Trophoblast cell (in vitro differentiated cells and primary cell): ENCODE measurements around the gene TBCA.

Experiments used
- DNase-seq, 2 donors: peaks; one replicate each; pipeline ENCODE4 v3.0.0-alpha.2; 2016
- H2AFZ ChIP-seq: 2 replicates; pipeline ENCODE4 v1.6.1; 2013; ENCODE audit warnings: low read length, moderate library complexity, mild to moderate bottlenecking; ENCODE audit not compliant: insufficient read depth, poor library complexity
- H2AK5ac ChIP-seq: 2 replicates; pipeline ENCODE4 v1.6.1; 2013; ENCODE audit warnings: mild to moderate bottlenecking, low read length
- H2BK120ac ChIP-seq: 2 replicates; pipeline ENCODE4 v1.6.1; 2013; ENCODE audit warnings: low read length, mild to moderate bottlenecking, moderate library complexity; ENCODE audit not compliant: insufficient read depth, poor library complexity
- H2BK12ac ChIP-seq: 2 replicates; pipeline ENCODE4 v1.6.1; 2013; ENCODE audit warnings: mild to moderate bottlenecking, low read length, moderate library complexity
- H2BK5ac ChIP-seq: 2 replicates; pipeline ENCODE4 v1.6.1; 2013; ENCODE audit warnings: low read length, low read depth, moderate library complexity, mild to moderate bottlenecking; ENCODE audit not compliant: poor library complexity
- H3K14ac ChIP-seq: 2 replicates; pipeline ENCODE4 v1.6.1; 2013; ENCODE audit warnings: mild to moderate bottlenecking, low read length
- H3K18ac ChIP-seq: 2 replicates; pipeline ENCODE4 v1.6.1; 2013; ENCODE audit warnings: mild to moderate bottlenecking, low read length
- H3K23ac ChIP-seq: 2 replicates; pipeline ENCODE4 v1.6.1; 2013; ENCODE audit warnings: low read length
- H3K27ac ChIP-seq: 2 replicates; pipeline ENCODE4 v1.5.1; 2013; ENCODE audit warnings: low read depth, mild to moderate bottlenecking, inconsistent platforms, low read length, moderate library complexity
- H3K27me3 ChIP-seq: 2 replicates; pipeline ENCODE4 v1.6.1; 2013; ENCODE audit warnings: inconsistent platforms, mild to moderate bottlenecking, low read length, moderate library complexity; ENCODE audit not compliant: insufficient read depth
- H3K36me3 ChIP-seq, 2 experiments: 1 replicate in 1 of 2; 2 replicates in 1 of 2; pipeline ENCODE4 v1.6.1; 2013; ENCODE audit warnings: low read length in 2 of 2, mild to moderate bottlenecking in 2 of 2, moderate library complexity in 1 of 2; ENCODE audit not compliant: insufficient read depth in 2 of 2, control insufficient read depth in 1 of 2
- H3K4ac ChIP-seq: 2 replicates; pipeline ENCODE4 v1.6.1; 2013; ENCODE audit warnings: low read depth, mild to moderate bottlenecking, low read length, moderate library complexity
- H3K4me1 ChIP-seq, 2 experiments: 1 replicate in 1 of 2; 2 replicates in 1 of 2; pipeline ENCODE4 v1.6.1; 2013; ENCODE audit warnings: low read length in 2 of 2, mild to moderate bottlenecking in 2 of 2, moderate library complexity in 1 of 2; ENCODE audit not compliant: insufficient read depth in 2 of 2, control insufficient read depth in 1 of 2
- H3K4me2 ChIP-seq: 2 replicates; pipeline ENCODE4 v1.6.1; 2013; ENCODE audit warnings: inconsistent platforms, mild to moderate bottlenecking, low read length, moderate library complexity
- H3K4me3 ChIP-seq: 2 replicates; pipeline ENCODE4 v1.5.1; 2013; ENCODE audit warnings: mild to moderate bottlenecking, low read depth, low read length, inconsistent platforms
- H3K79me1 ChIP-seq: one replicate; pipeline ENCODE4 v1.6.1; 2013; ENCODE audit warnings: low read length
- H3K79me2 ChIP-seq: 2 replicates; pipeline ENCODE4 v1.6.1; 2013; ENCODE audit warnings: low read length, mild to moderate bottlenecking; ENCODE audit not compliant: control insufficient read depth, insufficient read depth, poor library complexity
- H3K9ac ChIP-seq: 2 replicates; pipeline ENCODE4 v1.6.1; 2013; ENCODE audit warnings: mild to moderate bottlenecking, low read length
- H3K9me3 ChIP-seq: 2 replicates; pipeline ENCODE4 v1.6.1; 2013; ENCODE audit warnings: low read depth, mild to moderate bottlenecking, control low read depth, inconsistent platforms, low read length; ENCODE audit not compliant: insufficient read depth
- H4K12ac ChIP-seq: 2 replicates; pipeline ENCODE4 v1.6.1; 2013; ENCODE audit warnings: low read depth, mild to moderate bottlenecking, low read length, moderate library complexity
- H4K8ac ChIP-seq: 2 replicates; pipeline ENCODE4 v1.6.1; 2013; ENCODE audit warnings: low read depth, mild to moderate bottlenecking, low read length, moderate library complexity
- H4K91ac ChIP-seq: one replicate; pipeline ENCODE4 v1.6.1; 2013; ENCODE audit warnings: low read depth, mild to moderate bottlenecking, low read length, moderate library complexity
- WGBS: extraction: QIAGEN DNeasy Blood & Tissue Kit; methylation state at CpG from one replicate; pipeline ENCODE4 v1.1.7; 2013; ENCODE audit warnings: missing lambda C conversion rate; ENCODE audit not compliant: insufficient read length, insufficient coverage; ENCODE audit errors: extremely low coverage; 5-methylcytosine and 5-hydroxymethylcytosine counted together

TBCA gene

GRCh38 chr5:77644371-77645157, 131.6 kb downstream of the TBCA start:
- H3K9ac ChIP-seq = no peak overlapping the region
- H2BK12ac ChIP-seq = no peak overlapping the region
- H3K4ac ChIP-seq = no peak overlapping the region
- H4K8ac ChIP-seq = no peak overlapping the region
- no peak overlapping the region for H3K18ac ChIP-seq
- H3K36me3 ChIP-seq = no peaks in the 10 kb centered on the region
- H3K27me3 ChIP-seq = peaks cover 66% of the 10 kb centered on the region
- H2BK120ac ChIP-seq = no peak overlapping the region
- no peak overlapping the region for H2AFZ ChIP-seq
- H3K4me1 ChIP-seq = peaks cover 0 to 4% of the 10 kb centered on the region in 2 experiments
- H3K79me2 ChIP-seq = no peaks in the 10 kb centered on the region
- no peak overlapping the region for H2AK5ac ChIP-seq
- DNase-seq = no peak
- no peak overlapping the region for H3K14ac ChIP-seq
- peaks cover 6% of the 10 kb centered on the region for H3K9me3 ChIP-seq
- no peak overlapping the region for H2BK5ac ChIP-seq
- H3K4me3 ChIP-seq = no peak overlapping the region
- H4K91ac ChIP-seq = no peak overlapping the region
- no peak overlapping the region for H3K4me2 ChIP-seq
- no peaks in the 10 kb centered on the region for H3K79me1 ChIP-seq
- H3K23ac ChIP-seq = no peak overlapping the region
- H3K27ac ChIP-seq = no peak overlapping the region
- H4K12ac ChIP-seq = no peak overlapping the region
- WGBS = no CpG with 5 or more reads among the region's 33 CpGs

- Histone ChIP-seq H3K79me1 (no peaks in the 10 kb centered on the region), H3K14ac (no peak overlapping the region), H2AFZ (no peak overlapping the region), H3K4me1 (peaks cover 3 to 7% of the 10 kb centered on the region in 2 experiments), H2BK5ac (no peak overlapping the region), H4K12ac (no peak overlapping the region), H3K18ac (no peak overlapping the region), H3K23ac (no peak overlapping the region), H3K27ac (no peak overlapping the region), H3K79me2 (no peaks in the 10 kb centered on the region), H3K4ac (no peak overlapping the region), H4K91ac (no peak overlapping the region), H3K27me3 (peaks cover 72% of the 10 kb centered on the region), H3K9me3 (peaks cover 6% of the 10 kb centered on the region), H3K4me2 (peak overlapping the region; percentile 1), H3K36me3 (no peaks in the 10 kb centered on the region), H3K9ac (no peak overlapping the region), H3K4me3 (no peak overlapping the region), H4K8ac (no peak overlapping the region), H2AK5ac (no peak overlapping the region), H2BK12ac (no peak overlapping the region), H2BK120ac (no peak overlapping the region)
- DNase-seq = no peak
- WGBS = no CpG with 5 or more reads among the region's 28 CpGs
Measured at GRCh38 chr5:77643654-77644370, 132.3 kb downstream of the TBCA start.

- Histone ChIP-seq H3K27me3 (peaks cover 76% of the 10 kb centered on the region), H3K4me1 (peaks cover 3 to 11% of the 10 kb centered on the region in 2 experiments), H2BK12ac (no peak overlapping the region), H2AK5ac (no peak overlapping the region), H3K4me2 (no peak overlapping the region), H3K9me3 (peaks cover 5% of the 10 kb centered on the region), H2BK5ac (no peak overlapping the region), H2AFZ (no peak overlapping the region), H3K9ac (no peak overlapping the region), H3K18ac (no peak overlapping the region), H2BK120ac (no peak overlapping the region), H3K23ac (no peak overlapping the region), H4K8ac (no peak overlapping the region), H3K14ac (no peak overlapping the region), H3K79me1 (no peaks in the 10 kb centered on the region), H3K4ac (no peak overlapping the region), H3K27ac (no peak overlapping the region), H3K79me2 (no peaks in the 10 kb centered on the region), H3K4me3 (no peak overlapping the region), H4K91ac (no peak overlapping the region), H4K12ac (no peak overlapping the region), H3K36me3 (no peaks in the 10 kb centered on the region)
- no peak for DNase-seq
- no CpG with 5 or more reads among the region's 21 CpGs for WGBS
Measured at GRCh38 chr5:77642738-77643653, 133.1 kb downstream of the TBCA start.

- Histone ChIP-seq H3K4ac (no peak overlapping the region), H3K79me1 (no peaks in the 10 kb centered on the region), H3K79me2 (no peaks in the 10 kb centered on the region), H3K27ac (no peak overlapping the region), H3K4me3 (no peak overlapping the region), H3K36me3 (no peaks in the 10 kb centered on the region), H3K27me3 (peaks cover 83% of the 10 kb centered on the region), H3K4me2 (no peak overlapping the region), H4K8ac (no peak overlapping the region), H2BK120ac (no peak overlapping the region), H3K23ac (no peak overlapping the region), H3K9me3 (peaks cover 4% of the 10 kb centered on the region), H2AK5ac (no peak overlapping the region), H3K14ac (no peak overlapping the region), H3K4me1 (peaks cover 3 to 11% of the 10 kb centered on the region in 2 experiments), H2BK5ac (no peak overlapping the region), H3K18ac (no peak overlapping the region), H2AFZ (no peak overlapping the region), H2BK12ac (no peak overlapping the region), H3K9ac (no peak overlapping the region), H4K91ac (no peak overlapping the region), H4K12ac (no peak overlapping the region)
- no CpG with 5 or more reads among the region's 19 CpGs for WGBS
- DNase-seq = no peak
Measured at GRCh38 chr5:77641963-77642737, 134.0 kb downstream of the TBCA start.
